ENCODE measurements around the gene RADIL.

RADIL gene

GRCh38 chr7:4774658-4775249 lies 108.8 kb downstream of the RADIL start:
- TF ChIP-seq ZNF274 (IDR thresholded peaks at IDR 0.05; ENCODE audit: low read depth, low read length): no peak
- H3K4me3 ChIP-seq (ENCODE audit: low read length): peak overlapping the region; percentile 70

GRCh38 chr7:4774007-4774406 lies 109.5 kb downstream of the RADIL start:
- TF ChIP-seq ZNF274 (IDR thresholded peaks at IDR 0.05; ENCODE audit: low read depth, low read length): no peak
- H3K4me3 ChIP-seq (ENCODE audit: low read length): peak overlapping the region; percentile 70; the same call in 1 of the 2 replicates

GRCh38 chr7:4772306-4772705 lies 111.2 kb downstream of the RADIL start:
- TF ChIP-seq ZNF274 (IDR thresholded peaks at IDR 0.05; ENCODE audit: low read depth, low read length): no peak
- no peak overlapping the region for H3K4me3 ChIP-seq (ENCODE audit: low read length)

GRCh38 chr7:4771737-4772136 lies 111.8 kb downstream of the RADIL start:
- no peak for TF ChIP-seq ZNF274 (IDR thresholded peaks at IDR 0.05; ENCODE audit: low read depth, low read length)
- no peak overlapping the region for H3K4me3 ChIP-seq (ENCODE audit: low read length)

- TF ChIP-seq ZNF274 (IDR thresholded peaks at IDR 0.05; ENCODE audit: low read depth, low read length): no peak
- H3K4me3 ChIP-seq (ENCODE audit: low read length): no peak overlapping the region
Observed at GRCh38 chr7:4770886-4771285, 112.6 kb downstream of the RADIL start.

GRCh38 chr7:4769761-4770160 lies 113.8 kb downstream of the RADIL start:
- no peak overlapping the region for H3K4me3 ChIP-seq (ENCODE audit: low read length)
- no peak for TF ChIP-seq ZNF274 (IDR thresholded peaks at IDR 0.05; ENCODE audit: low read depth, low read length)

GRCh38 chr7:4768597-4769569 lies 114.6 kb downstream of the RADIL start:
- H3K4me3 ChIP-seq (ENCODE audit: low read length): no peak overlapping the region
- no peak for TF ChIP-seq ZNF274 (IDR thresholded peaks at IDR 0.05; ENCODE audit: low read depth, low read length)

GRCh38 chr7:4766666-4767519 lies 116.6 kb downstream of the RADIL start:
- H3K4me3 ChIP-seq (ENCODE audit: low read length): no peak overlapping the region
- no peak for TF ChIP-seq ZNF274 (IDR thresholded peaks at IDR 0.05; ENCODE audit: low read depth, low read length)

- no peak for TF ChIP-seq ZNF274 (IDR thresholded peaks at IDR 0.05; ENCODE audit: low read depth, low read length)
- no peak overlapping the region for H3K4me3 ChIP-seq (ENCODE audit: low read length)
Observed at GRCh38 chr7:4765776-4766490, 117.6 kb downstream of the RADIL start.

GRCh38 chr7:4764402-4765007 lies 119.0 kb downstream of the RADIL start:
- no peak overlapping the region for H3K4me3 ChIP-seq (ENCODE audit: low read length)
- TF ChIP-seq ZNF274 (IDR thresholded peaks at IDR 0.05; ENCODE audit: low read depth, low read length): no peak

GRCh38 chr7:4763794-4764185 lies 119.7 kb downstream of the RADIL start:
- TF ChIP-seq ZNF274 (IDR thresholded peaks at IDR 0.05; ENCODE audit: low read depth, low read length): no peak
- no peak overlapping the region for H3K4me3 ChIP-seq (ENCODE audit: low read length)

GRCh38 chr7:4763091-4763793 lies 120.3 kb downstream of the RADIL start:
- H3K4me3 ChIP-seq (ENCODE audit: low read length): no peak overlapping the region
- no peak for TF ChIP-seq ZNF274 (IDR thresholded peaks at IDR 0.05; ENCODE audit: low read depth, low read length)

Measured in GM08714 (cell line).